ENCODE measurements around the gene PRR5L.

PRR5L gene

DNA sequence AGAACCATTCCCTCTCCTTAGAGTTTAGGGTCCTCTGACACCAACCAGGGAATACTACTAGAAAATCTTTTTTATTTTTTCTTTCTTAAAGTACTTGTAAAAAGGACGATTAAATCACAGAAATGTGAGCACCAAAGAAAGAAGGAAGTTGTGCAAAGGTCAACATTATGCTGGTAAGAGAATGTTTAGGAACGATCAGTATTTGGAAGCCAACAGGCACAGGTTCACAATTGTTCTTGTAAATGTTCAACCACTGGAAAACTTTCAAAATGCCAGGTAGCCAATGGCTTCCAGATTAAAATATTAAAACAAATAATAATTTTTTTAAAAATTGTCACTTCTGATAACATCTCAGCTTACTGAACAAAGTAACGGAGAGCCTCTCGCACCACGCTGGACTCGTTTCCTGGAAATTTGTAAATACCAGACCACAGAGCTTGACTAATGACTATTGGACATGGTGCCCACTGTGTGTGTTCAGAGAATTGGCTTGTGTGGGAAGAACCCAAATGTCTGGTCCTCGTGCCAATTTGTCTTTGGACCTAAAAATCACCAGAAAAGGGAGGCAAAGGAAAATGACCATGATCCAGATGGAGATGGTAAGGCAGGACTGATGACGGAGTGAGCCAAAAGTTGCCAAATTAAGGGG, 27.6 kb upstream of the PRR5L start:
- TF ChIP-seq POLR2AphosphoS5 (IDR thresholded peaks at IDR 0.05; ENCODE audit: low read depth), result no peak
- TF ChIP-seq SPI1 (IDR thresholded peaks at IDR 0.05; ENCODE audit: borderline replicate concordance, low read depth), result no peak
- TF ChIP-seq REST (IDR thresholded peaks at IDR 0.05; ENCODE audit: insufficient replicate concordance, low read depth), result no peak
- TF ChIP-seq, protein P1, sequence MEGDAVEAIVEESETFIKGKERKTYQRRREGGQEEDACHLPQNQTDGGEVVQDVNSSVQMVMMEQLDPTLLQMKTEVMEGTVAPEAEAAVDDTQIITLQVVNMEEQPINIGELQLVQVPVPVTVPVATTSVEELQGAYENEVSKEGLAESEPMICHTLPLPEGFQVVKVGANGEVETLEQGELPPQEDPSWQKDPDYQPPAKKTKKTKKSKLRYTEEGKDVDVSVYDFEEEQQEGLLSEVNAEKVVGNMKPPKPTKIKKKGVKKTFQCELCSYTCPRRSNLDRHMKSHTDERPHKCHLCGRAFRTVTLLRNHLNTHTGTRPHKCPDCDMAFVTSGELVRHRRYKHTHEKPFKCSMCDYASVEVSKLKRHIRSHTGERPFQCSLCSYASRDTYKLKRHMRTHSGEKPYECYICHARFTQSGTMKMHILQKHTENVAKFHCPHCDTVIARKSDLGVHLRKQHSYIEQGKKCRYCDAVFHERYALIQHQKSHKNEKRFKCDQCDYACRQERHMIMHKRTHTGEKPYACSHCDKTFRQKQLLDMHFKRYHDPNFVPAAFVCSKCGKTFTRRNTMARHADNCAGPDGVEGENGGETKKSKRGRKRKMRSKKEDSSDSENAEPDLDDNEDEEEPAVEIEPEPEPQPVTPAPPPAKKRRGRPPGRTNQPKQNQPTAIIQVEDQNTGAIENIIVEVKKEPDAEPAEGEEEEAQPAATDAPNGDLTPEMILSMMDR (IDR thresholded peaks at IDR 0.05; ENCODE audit: insufficient read depth, low read length), result no peak
- no peak for TF ChIP-seq GABPA (IDR thresholded peaks at IDR 0.05; ENCODE audit: low read depth)

DNA sequence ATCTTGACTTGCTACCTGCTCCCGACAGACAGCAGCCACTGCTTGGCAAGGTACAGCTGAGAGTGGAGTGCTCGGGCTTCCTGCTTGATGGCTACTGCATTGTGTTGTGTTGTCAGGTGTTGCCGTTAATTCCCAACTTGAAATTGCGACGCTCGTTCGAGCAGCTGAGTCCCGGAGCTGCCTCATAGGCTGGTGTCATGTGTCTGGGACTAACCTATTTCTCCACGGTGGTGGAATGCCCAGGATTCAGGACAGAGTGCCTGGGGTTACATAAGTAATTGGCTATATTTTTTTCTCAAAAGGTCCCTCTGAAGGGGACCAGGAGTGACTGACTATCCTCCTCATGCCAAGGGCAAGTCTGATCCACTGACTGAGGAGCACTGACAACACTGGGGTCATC, 25.4 kb upstream of the PRR5L start:
- H3K27ac ChIP-seq (replicated peaks), result no peak overlapping the region
- TF ChIP-seq, protein P1 (IDR thresholded peaks at IDR 0.05; ENCODE audit: insufficient read depth, low read length), result no peak
- TF ChIP-seq REST (IDR thresholded peaks at IDR 0.05; ENCODE audit: insufficient replicate concordance, low read depth), result no peak
- no peak for TF ChIP-seq POLR2AphosphoS5 (IDR thresholded peaks at IDR 0.05; ENCODE audit: low read depth)
- no peak for TF ChIP-seq SPI1 (IDR thresholded peaks at IDR 0.05; ENCODE audit: borderline replicate concordance, low read depth)
- TF ChIP-seq GABPA (IDR thresholded peaks at IDR 0.05; ENCODE audit: low read depth), result no peak
- no peaks in the 10 kb centered on the region for H3K27me3 ChIP-seq (ENCODE audit: insufficient read depth, poor library complexity, severe bottlenecking)
- no peak overlapping the region for H3K4me3 ChIP-seq (replicated peaks; ENCODE audit: insufficient read depth, low read length)
- no peak for DNase-seq (ENCODE audit: low read depth in 1 of 2, low spot score in 1 of 2)

More for the DNA sequence above, 27.6 kb upstream of the PRR5L start:
- no peak overlapping the region for H3K27ac ChIP-seq (replicated peaks)
- no peaks in the 10 kb centered on the region for H3K27me3 ChIP-seq (ENCODE audit: insufficient read depth, poor library complexity, severe bottlenecking)
- no peak for DNase-seq (ENCODE audit: low read depth in 1 of 2, low spot score in 1 of 2)
- H3K4me3 ChIP-seq (replicated peaks; ENCODE audit: insufficient read depth, low read length), result no peak overlapping the region

DNA sequence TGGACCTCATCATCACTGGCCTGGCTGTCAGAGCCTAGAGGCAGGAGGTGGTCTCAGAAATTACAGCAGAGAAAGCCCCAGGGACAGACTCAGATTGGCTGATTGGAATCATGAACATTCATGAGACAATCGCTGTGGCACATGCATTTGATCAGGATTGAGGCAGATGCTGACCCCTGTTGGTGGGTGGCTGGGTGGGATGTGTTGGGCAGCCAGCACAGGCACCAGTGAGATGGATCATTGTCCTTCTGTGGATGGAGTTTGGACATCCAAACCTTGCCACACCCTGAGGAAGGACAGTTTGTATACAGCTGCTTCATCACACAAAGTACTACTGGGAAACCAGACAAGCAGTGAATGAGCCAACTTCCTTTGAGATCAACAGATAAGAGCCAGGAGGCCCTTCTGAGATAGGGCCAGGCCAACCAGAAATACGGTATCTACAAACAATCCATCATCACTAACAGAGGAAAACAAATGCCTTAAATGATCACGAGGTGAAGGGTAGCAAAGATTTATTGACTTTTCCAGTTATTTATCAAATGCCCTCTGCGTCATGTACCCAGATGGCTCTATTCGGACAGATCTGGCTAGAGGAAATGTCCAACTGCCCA, 24.2 kb upstream of the PRR5L start:
- Histone ChIP-seq H3K27ac (replicated peaks) (no peak overlapping the region), H3K4me3 (replicated peaks; ENCODE audit: insufficient read depth, low read length) (no peak overlapping the region), H3K27me3 (ENCODE audit: insufficient read depth, poor library complexity, severe bottlenecking) (no peaks in the 10 kb centered on the region)
- TF ChIP-seq GABPA (IDR thresholded peaks at IDR 0.05; ENCODE audit: low read depth), result no peak
- TF ChIP-seq POLR2AphosphoS5 (IDR thresholded peaks at IDR 0.05; ENCODE audit: low read depth), result no peak
- TF ChIP-seq SPI1 (IDR thresholded peaks at IDR 0.05; ENCODE audit: borderline replicate concordance, low read depth), result no peak
- TF ChIP-seq, protein P1 (IDR thresholded peaks at IDR 0.05; ENCODE audit: insufficient read depth, low read length), result no peak
- TF ChIP-seq REST (IDR thresholded peaks at IDR 0.05; ENCODE audit: insufficient replicate concordance, low read depth), result no peak
- DNase-seq (ENCODE audit: low read depth in 1 of 2, low spot score in 1 of 2), result no peak
